ENCODE data around the gene DAPK2.

- TF ChIP-seq GATA2 (IDR thresholded peaks at IDR 0.05; ENCODE audit: low read depth, low read length) (no peak), GATA3 (IDR thresholded peaks at IDR 0.05; ENCODE audit: low read depth, low read length) (no peak)
Measured at GRCh38 chr15:64026591-64026990, 19.7 kb downstream of the DAPK2 start.

All from SH-SY5Y (cell line).